HUDEP-2 (cell line): ENCODE data around the gene SORCS2.

ENCODE experiments used
- DNase-seq, 76 experiments: peaks; one replicate each; lab custom pipeline; 2025; ENCODE audit not compliant: unreplicated experiment in 76 of 76; lab: John Stamatoyannopoulos, UW

Gene SORCS2

GRCh38 chr4:7299010-7299907 lies 106.9 kb downstream of the SORCS2 start:
- DNase-seq, result no peak

GRCh38 chr4:7299908-7300710 lies 107.8 kb downstream of the SORCS2 start:
- DNase-seq, result no peak

- DNase-seq, result no peak
Observed at GRCh38 chr4:7300711-7301095, 108.4 kb downstream of the SORCS2 start.

GRCh38 chr4:7301126-7301785 lies 108.9 kb downstream of the SORCS2 start:
- no peak for DNase-seq

GRCh38 chr4:7301846-7302630 lies 109.7 kb downstream of the SORCS2 start:
- no peak for DNase-seq

- DNase-seq, result no peak
Observed at GRCh38 chr4:7302781-7303404, 110.6 kb downstream of the SORCS2 start.

- no peak for DNase-seq
Observed at GRCh38 chr4:7303561-7303960, 111.2 kb downstream of the SORCS2 start.

GRCh38 chr4:7304436-7304835 lies 112.1 kb downstream of the SORCS2 start:
- DNase-seq, result no peak

GRCh38 chr4:7306021-7306965 lies 114.0 kb downstream of the SORCS2 start:
- no peak for DNase-seq

- no peak for DNase-seq
Observed at GRCh38 chr4:7306986-7307385, 114.6 kb downstream of the SORCS2 start.

- no peak for DNase-seq
Observed at GRCh38 chr4:7307394-7308099, 115.2 kb downstream of the SORCS2 start.

GRCh38 chr4:7309181-7309580 lies 116.8 kb downstream of the SORCS2 start:
- no peak for DNase-seq

GRCh38 chr4:7309636-7310390 lies 117.5 kb downstream of the SORCS2 start:
- DNase-seq, result no peak

- DNase-seq, result no peak
Observed at GRCh38 chr4:7310451-7310850, 118.1 kb downstream of the SORCS2 start.

- DNase-seq, result no peak
Observed at GRCh38 chr4:7311205-7311604, 118.9 kb downstream of the SORCS2 start.

- no peak for DNase-seq
Observed at GRCh38 chr4:7312691-7313090, 120.4 kb downstream of the SORCS2 start.

GRCh38 chr4:7313347-7313811 lies 121.0 kb downstream of the SORCS2 start:
- no peak for DNase-seq

- DNase-seq, result no peak
Observed at GRCh38 chr4:7313991-7314390, 121.7 kb downstream of the SORCS2 start.
